ENCODE data around the gene STARD8. TPM values are rescaled to one million over a fixed set of nuclear protein-coding genes. Genes with fewer than 3 reads are reported as not detected.
"Not testable (repeated sequence)": the region's sequence is repeated elsewhere in the genome, so short reads cannot be mapped to it uniquely, and the experiment has no call there.

The STARD8 gene
- total RNA-seq, 1 donor from 2014 or later, result 10.9 TPM

DNA sequence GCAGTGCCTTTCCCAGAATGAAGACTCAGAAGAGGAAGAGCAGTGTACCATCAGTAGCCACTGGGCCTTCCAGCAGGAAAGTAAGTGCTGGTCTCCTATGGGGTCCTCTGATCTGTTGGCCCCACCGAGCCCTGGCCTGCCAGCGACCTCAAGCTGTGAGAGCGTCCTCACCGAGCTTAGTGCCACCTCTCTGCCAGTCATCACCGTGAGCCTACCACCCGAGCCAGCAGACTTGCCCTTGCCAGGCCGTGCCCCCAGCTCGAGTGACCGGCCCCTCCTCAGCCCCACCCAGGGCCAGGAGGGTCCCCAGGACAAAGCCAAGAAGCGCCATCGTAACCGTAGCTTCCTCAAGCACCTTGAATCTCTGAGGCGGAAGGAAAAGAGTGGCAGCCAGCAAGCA is 69.7 kb downstream of the STARD8 start:
- DNase-seq (ENCODE audit: low spot score), result no peak

DNA sequence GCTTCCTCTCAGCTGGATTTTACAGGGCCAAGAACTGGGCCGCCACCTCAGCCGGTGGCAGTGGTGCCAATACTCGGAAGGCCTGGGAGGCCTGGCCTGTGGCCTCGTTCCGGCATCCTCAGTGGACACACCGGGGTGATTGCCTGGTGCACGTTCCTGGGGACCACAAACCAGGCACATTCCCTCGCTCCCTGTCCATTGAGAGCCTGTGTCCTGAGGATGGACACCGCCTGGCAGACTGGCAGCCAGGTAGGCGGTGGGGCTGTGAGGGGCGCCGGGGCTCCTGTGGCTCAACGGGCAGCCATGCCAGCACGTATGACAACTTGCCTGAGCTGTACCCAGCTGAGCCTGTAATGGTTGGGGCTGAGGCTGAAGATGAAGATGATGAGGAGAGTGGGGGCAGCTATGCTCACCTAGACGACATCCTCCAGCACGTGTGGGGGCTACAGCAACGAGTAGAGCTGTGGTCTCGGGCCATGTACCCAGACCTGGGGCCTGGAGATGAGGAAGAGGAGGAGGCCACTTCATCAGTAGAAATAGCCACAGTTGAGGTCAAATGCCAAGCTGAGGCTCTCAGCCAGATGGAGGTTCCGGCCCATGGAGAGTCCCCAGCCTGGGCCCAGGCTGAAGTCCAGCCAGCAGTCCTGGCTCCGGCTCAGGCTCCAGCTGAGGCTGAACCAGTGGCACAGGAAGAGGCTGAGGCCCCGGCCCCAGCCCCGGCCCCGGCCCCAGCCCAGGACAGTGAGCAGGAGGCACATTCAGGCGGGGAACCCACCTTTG is 70.4 kb downstream of the STARD8 start:
- no peak for DNase-seq (ENCODE audit: low spot score)

DNA sequence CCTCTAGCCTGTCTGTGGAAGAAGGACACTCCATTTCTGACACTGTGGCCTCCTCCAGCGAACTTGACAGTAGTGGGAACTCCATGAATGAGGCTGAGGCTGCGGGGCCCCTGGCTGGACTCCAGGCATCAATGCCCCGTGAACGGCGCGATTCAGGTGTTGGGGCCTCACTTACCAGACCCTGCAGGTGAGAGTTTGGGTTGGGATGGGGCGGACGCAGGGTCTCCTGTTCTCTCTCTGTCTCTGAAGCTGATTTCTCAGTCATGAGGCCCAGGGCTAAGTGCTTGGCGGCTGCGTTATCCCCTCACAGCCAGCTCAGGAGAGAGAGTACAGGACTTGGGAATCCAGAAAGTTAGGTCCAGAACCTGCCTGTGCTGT is 71.0 kb downstream of the STARD8 start:
- no peak for DNase-seq (ENCODE audit: low spot score)

DNA sequence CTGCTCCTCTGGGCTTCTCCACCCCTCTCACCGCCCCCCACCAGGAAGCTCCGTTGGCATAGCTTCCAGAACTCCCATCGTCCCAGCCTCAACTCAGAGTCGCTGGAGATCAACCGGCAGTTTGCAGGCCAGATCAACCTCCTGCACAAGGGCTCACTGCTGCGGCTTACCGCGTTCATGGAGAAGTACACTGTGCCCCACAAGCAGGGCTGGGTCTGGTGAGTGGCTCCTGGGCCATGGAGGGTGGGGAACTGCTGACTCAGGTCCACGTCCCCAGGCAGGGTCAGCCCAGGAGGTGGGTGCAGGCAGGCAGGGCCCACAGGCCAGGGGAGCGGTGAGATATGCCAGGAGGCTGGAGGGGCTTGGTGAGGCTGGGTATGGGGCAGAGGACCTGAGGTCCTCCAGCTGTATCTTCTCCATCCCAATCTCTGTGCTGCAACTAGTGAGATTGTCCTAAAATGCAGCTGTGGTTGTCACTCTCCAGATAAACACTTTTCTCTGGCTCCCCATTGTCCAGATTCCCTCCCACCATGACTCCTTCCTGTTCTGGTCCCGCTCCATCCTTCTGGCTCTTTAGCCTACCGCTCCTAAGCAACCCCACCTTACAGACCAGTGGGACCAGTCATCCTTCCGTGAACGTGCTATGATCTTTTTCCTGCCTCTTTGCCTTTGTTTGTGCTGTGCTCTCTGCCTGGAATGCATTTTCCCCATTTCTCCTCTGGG is 71.9 kb downstream of the STARD8 start:
- DNase-seq (ENCODE audit: low spot score), result no peak

DNA sequence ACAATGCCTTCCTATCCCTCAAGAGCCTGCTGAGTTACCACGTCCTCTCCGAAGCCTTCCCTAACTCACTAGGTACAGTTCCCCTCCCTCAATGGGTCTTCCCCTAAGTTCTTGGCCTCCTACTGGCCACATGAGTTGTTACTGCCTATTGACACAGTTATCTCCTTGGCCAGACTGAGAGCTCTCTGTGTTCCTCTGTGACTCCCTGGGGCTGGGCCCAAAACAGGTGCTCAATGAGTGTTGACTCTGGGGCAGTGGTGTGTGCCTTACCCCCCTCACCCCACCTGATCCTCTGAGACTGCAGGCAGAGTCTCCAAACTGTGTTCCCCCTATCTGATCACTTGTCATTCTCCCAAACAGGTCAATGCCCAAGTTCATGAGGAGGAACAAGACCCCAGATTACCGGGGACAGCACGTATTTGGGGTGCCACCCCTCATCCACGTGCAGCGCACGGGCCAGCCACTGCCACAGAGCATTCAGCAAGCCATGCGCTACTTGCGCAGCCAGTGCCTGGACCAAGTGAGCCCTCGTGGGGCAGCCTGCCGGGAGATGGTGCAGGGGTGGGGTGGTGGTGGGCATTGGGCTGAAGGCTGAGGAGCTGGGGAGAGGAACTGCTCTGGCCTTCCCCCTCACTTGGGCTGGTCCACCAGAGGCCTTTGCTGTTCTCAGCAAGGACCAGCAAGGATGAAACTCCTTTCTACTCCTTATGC is 72.6 kb downstream of the STARD8 start:
- DNase-seq (ENCODE audit: low spot score), result no peak

DNA sequence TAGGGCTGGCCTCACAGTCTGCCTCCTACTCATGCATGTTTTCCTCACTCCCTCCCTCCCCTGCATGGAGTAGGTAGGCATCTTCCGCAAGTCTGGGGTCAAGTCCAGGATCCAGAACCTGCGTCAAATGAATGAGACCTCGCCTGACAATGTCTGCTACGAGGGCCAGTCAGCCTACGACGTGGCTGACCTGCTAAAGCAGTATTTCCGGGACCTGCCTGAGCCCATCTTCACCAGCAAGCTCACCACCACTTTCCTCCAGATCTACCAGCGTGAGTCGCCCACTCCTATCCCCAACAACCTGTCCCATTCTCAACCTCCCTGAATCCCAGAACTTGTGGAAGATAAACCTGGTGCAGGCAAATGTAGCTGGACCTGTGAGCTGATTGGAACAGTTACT is 73.4 kb downstream of the STARD8 start:
- no peak for DNase-seq (ENCODE audit: low spot score)

DNA sequence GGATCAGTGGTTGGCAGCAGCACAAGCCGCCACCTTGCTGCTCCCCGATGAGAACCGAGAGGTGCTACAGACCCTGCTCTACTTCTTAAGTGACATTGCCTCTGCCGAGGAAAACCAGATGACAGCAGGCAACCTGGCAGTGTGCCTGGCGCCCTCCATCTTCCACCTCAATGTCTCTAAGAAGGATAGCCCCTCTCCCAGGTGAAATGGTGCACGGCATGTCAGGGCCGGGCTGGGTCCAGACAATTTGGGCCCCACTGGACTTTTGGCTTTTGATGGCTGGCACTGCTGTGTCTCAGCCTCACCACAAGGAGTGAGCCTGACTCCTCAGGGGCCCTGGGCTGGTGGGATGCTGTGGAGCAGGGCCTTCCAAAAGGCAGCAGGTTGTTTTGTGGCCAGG is 74.1 kb downstream of the STARD8 start:
- no peak for DNase-seq (ENCODE audit: low spot score)

DNA sequence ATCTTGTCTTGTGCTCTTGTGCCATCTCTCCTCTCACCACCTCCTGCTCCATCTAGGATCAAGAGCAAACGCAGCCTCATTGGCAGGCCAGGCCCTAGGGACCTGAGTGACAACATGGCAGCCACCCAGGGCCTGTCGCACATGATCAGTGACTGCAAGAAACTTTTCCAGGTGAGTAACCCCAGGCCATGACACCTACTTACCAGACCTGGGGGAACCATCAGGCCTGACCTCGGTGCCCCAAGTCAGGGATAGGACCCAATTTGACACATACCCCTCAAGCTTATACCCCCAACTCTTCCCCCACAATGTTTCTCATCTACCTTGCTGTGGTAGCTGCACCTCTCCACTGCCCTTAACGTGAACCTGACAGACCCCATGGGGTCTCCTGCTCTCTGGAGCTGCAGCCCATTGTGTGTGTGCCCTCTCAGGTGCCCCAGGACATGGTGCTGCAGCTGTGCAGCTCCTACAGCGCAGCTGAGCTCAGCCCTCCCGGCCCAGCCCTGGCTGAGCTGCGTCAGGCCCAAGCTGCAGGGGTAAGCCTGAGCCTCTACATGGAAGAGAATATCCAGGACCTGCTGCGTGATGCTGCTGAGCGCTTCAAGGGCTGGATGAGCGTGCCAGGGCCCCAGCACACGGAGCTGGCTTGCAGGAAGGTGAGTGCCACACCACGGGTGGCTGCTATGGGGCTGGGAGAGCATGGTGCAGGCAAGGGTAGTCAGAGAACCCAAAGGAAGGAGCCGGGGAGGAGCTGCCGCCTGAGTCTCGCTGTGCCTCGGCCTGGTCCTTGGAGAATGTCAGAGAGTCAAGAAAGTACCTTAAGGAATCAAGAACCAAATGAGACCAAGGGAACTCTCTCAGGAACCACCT is 74.8 kb downstream of the STARD8 start:
- no peak for DNase-seq (ENCODE audit: low spot score)

DNA sequence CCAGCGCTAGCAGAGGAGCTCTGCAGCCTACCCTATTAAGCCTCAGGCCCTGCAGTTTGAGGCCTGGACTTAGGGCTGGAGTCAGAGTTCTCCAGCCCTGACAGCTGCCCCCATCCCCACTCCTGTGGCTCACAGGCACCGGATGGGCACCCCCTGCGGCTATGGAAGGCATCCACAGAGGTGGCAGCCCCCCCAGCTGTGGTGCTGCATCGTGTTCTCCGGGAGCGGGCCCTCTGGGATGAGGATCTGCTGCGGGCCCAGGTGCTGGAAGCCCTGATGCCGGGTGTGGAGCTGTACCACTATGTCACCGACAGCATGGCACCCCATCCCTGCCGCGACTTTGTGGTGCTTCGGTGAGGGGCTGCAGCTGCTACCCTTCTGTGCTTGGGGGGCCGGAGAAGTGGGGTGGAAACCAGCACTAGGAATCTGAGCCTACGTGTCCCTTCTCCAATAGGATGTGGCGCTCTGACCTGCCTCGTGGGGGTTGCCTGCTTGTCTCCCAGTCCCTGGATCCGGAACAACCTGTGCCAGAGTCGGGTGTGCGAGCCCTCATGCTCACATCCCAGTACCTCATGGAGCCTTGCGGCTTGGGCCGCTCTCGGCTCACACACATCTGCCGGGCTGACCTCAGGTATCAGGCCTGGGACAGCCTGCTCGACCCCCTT is 76.2 kb downstream of the STARD8 start:
- DNase-seq (ENCODE audit: low spot score), result no peak

DNA sequence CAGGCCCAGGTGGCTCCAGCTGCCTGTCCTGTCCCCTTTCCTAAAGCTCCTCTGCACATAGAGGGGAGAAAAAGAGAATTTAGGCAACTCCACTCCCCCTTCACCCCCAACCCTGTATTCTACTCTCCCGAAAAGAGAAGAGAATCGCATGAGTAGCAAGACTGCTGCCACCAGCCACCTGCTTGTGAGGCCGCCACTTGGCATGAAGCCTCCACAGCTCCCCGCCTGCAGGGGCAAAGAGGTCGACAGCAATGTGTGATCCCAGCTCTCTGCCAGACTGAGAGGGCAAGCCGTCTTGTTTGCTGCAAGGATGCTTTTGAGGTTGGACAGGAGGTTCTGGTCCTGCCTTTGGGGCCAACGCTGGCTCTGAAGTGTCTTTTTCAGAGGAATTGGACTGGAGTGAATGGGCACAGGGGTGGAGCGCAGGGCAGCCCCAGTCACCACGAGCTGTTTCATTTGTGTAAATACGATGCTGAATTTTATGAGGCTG is 77.1 kb downstream of the STARD8 start:
- DNase-seq (ENCODE audit: low spot score), result no peak

DNA sequence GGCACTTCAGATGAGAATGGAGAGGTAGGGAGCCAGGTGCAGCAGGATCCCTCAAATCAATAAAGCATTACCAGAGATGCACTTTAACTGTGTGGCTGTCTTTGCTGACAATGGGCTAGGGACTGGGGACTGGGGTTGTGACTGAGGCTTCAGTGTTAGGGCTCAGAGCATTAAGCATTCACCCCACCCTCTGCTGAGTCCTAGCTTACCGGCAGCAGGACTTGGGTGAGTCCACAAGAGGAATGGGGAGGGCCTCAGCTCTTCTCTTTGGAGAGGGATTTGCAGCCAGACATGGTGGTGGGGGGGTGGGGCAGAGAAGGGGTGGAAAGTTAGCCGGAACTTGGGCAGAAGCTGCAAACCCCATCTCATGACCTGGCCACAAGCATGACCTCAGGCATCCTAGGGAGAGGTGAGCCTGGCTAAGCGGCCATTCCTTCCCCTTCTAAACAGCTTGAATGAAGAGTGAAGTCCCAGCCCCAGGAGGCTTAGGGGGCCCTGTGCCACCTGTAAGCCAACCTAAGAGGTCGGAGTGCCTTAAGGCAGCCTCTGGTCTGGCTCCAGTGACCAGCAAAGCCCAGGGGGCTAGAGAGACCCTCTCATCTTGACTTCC is 78.4 kb downstream of the STARD8 start:
- DNase-seq (ENCODE audit: low spot score), result no peak

DNA sequence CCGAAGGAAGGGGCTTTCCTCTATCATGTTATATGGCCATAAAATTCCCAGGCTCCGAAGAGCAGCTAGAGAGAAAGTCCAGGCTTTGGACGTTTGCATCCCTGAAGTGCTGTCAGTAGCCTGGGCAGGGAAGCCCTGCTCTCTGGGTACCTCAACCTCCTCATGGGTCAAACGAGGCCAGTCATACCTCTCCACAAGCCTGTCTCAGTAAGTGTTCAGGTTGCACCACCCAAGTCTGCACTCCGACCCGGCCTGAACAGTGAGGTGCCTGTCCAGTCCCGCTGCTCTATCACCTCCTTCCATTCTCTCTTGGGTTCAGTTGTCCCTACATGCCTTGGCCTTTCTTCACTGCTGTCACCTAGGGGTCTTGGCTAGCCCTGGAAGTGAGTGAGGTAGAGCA is 78.9 kb downstream of the STARD8 start:
- DNase-seq (ENCODE audit: low spot score), result no peak

DNA sequence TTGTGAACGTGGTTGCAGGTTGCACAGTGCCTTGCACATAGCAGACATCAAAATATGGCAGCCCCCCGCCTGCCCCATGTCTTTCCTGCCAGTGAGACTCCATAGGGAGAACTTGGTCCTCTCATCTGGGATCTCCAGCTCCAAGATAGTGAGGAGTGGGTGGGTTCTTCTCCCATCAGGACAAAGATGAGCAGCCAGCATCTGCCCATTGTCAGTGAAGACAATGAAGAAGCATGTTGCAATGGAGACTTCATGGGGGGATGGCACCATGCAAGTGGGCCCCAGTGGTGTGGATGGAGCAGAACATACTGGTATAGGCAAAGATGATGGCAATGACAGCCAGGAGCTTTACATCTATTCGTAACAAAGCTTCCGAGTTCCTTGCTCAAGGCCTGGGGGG is 80.2 kb downstream of the STARD8 start:
- DNase-seq (ENCODE audit: low spot score), result no peak

DNA sequence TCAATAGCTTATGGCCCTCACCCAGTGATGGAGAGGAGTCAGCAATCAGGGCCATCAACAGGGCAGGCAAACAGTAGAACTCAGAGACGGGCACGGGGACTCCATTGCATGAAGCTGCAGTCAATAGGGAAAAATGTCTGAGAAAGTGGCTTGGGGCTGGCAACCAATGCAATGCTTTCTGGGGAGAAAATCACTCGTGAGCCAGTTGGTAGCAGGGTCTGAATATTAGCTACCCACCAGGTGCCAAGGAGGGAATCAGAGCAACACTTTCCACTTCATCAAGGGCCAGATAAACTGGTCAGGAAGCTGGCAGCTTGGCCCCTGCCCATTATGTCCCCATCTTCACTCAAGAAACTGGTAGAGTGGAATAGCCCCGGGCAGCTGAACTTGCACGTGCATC is 80.7 kb downstream of the STARD8 start:
- DNase-seq (ENCODE audit: low spot score), result no peak

DNA sequence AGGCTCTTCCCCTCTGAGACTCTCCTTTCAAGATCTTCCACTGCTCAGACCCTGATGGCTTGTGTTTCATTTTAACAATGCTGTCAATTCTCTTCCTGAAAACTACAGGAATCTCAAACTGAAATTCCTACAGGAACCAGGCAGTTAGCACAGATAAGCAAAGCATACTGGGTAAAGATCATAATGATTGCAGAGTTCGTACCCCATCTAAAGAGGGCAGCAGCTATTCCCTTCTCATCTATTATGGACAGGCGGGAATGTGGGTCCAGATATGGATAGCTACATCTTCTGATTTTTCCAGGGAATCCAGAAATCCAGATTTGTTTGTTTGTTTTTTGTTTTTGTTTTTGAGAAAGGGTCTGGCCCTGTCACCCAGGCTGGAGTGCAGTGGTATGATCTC is 83.8 kb downstream of the STARD8 start:
- DNase-seq (ENCODE audit: low spot score), result no peak

DNA sequence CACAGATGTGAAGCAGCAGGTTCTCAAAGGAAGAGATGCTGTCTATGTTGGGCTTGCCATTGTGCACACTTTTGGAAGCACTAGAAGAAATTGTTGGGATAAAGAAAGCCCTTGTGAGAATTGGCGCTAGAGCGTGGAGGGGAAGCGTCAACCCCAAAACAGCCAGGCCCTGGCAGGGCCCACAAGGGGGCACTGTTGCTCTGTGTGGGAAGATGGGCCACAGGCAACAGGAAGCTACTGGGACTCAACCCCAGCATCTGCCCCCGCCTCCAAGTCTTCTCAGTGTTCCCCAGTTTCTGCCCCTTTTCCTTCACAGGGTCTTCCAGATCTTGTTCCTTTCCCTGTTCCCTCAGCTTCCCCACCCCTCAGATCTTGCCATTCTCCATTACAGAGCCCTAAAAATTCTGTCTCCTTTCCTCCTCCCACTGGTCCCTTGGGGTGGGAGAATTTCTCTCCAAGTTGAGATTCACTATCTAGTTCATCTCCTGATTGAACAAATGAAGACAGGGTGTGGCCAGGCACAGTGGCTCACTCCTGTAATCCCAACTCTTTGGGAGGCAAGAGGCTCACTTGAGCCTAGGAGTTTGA is 85.5 kb downstream of the STARD8 start:
- peak; percentile 79 for DNase-seq (ENCODE audit: low spot score)

DNA sequence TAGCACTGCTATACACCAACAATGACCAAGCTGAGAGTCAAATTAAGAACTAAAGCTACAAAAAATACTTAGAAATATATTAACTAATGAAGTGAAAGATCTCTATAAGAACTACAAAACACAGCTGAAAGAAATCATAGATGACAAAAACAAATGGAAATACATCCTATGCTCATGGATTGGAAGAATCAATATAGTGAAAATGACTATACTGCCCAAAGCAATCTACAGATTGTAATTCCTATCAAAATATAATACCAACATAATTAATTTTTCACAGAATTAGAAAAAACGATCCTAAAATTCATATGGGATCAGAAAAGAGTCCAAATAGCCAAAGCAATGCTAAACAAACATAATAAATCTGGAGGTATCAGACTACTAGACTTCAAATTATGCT is 87.8 kb downstream of the STARD8 start:
- no peak for DNase-seq (ENCODE audit: low spot score)

DNA sequence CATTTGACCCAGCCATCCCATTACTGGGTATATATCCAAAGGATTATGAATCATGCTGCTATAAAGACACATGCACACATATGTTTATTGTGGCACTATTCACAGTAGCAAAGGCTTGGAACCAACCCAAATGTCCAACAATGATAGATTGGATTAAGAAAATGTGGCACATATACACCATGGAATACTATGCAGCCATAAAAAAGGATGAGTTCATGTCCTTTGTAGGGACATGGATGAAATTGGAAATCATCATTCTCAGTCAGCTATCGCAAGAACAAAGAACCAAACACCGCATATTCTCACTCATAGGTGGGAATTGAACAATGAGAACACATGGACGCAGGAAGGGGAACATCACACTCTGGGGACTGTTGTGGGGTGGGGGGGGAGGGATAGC is 94.4 kb downstream of the STARD8 start:
- not testable (repeated sequence) for DNase-seq (ENCODE audit: low spot score)

DNA sequence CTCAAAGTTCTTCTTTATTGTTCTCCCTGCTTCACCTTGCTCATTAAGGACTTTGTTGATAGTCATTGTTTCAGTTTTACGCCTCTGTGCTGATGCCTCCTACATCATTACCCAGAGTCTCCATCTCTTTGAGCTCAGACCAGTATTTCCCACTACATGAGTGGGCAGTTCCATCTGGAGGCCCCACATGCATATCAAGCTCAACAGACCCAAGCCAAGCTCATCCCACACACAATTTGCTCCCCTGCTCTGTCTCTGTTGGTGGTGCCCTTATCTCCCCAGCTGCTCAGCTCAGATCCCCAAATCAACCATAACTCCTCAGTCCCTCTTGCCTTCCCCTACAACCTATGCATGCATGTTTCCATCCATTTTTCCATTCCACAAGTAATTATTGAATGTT is 96.3 kb downstream of the STARD8 start:
- peak; percentile 3 for DNase-seq (ENCODE audit: low spot score)

DNA sequence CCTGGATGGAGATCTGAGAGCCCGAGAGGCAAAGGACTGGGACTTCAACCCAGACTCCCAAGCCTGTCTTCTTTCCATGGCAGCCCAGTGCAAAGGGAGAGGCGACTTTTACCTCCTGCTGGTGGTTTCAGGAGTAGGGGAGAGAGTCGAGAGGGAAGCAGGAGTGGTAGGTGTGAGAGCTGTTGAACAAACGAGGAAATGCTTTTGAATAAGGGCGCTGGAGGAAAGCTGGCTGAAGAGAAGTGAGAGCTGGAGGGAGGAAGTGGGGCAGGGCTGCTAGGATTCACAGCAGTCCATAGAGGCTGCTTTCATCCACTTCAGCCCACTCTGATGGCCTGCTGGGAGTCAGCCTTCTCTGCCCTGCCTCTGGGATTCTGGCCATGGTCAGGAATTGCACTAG is 99.5 kb downstream of the STARD8 start:
- peak; percentile 23 for DNase-seq (ENCODE audit: low spot score)
